Fibroblast of lung (primary cell): ENCODE results near the gene TNFRSF19.

Experiments
- CTCF ChIP-seq, 2 donors: IDR thresholded peaks in 1 of 2; conservative IDR thresholded peaks in 1 of 2; 1 replicate in 1 of 2; 2 replicates in 1 of 2; pipeline ENCODE4 v1.5.1; 2011 to 2012; ENCODE audit warnings: low read length in 2 of 2, control low read depth in 1 of 2, inconsistent platforms in 1 of 2, low read depth in 1 of 2, mild to moderate bottlenecking in 1 of 2
- EZH2 ChIP-seq: IDR thresholded peaks from 2 replicates; pipeline ENCODE4 v1.5.1; 2012; ENCODE audit warnings: low read length, control low read depth, mild to moderate bottlenecking; ENCODE audit errors: missing control alignments

GRCh38 chr13:23630349-23631093 is 60.3 kb downstream of the TNFRSF19 start:
- TF ChIP-seq CTCF (conservative IDR thresholded peaks at IDR 0.05 in 1 of 2, IDR thresholded peaks at IDR 0.05 in 1 of 2; ENCODE audit: low read depth in 1 of 2, low read length in 2 of 2) (no peak), EZH2 (no peak)
